Measurements from ENCODE around the gene ATP6V0B. TPM values are rescaled to one million over a fixed set of nuclear protein-coding genes. Genes with fewer than 3 reads are reported as not detected.

The ATP6V0B gene
- total RNA-seq, 2 donors from 2014 or later = 161 to 203 TPM

- Mint-ChIP-seq H3K9me3 (no peaks in the 10 kb centered on the region), H3K27me3 (no peaks in the 10 kb centered on the region), H3K4me1 (ENCODE audit: low read depth in 2 of 2) (peaks cover 29 to 41% of the 10 kb centered on the region in 2 donors), H3K36me3 (no peaks in the 10 kb centered on the region), H3K27ac (peak within 1 kb of the TSS; percentile 45 to 91), H3K4me3 (peak within 1 kb of the TSS; percentile 94)
- ATAC-seq (peak; percentile 93 to 96), DNase-seq (ENCODE audit: low spot score) (peak; percentile 92)
Observed at GRCh38 chr1:43969746-43970466, 4.9 kb upstream of the ATP6V0B start, which contains the start of gene DPH2. Gene DPH2, plus strand, starts transcription at chr1:43970010. Its CDS starts 166 bp downstream, at chr1:43970176.

GRCh38 chr1:43970502-43970901 lies 4.3 kb upstream of the ATP6V0B start:
- peak overlapping the region; percentile 45 to 91 for H3K27ac Mint-ChIP-seq
- H3K4me1 Mint-ChIP-seq (ENCODE audit: low read depth in 2 of 2) = peaks cover 29 to 41% of the 10 kb centered on the region in 2 donors
- no peaks in the 10 kb centered on the region for H3K27me3 Mint-ChIP-seq
- H3K4me3 Mint-ChIP-seq = peak overlapping the region; percentile 94
- DNase-seq (ENCODE audit: low spot score) (no peak), ATAC-seq (no peak)
- no peaks in the 10 kb centered on the region for H3K9me3 Mint-ChIP-seq
- no peaks in the 10 kb centered on the region for H3K36me3 Mint-ChIP-seq

GRCh38 chr1:43970911-43971310 lies 3.8 kb upstream of the ATP6V0B start:
- DNase-seq (ENCODE audit: low spot score) = no peak
- Mint-ChIP-seq H3K9me3 (no peaks in the 10 kb centered on the region), H3K36me3 (no peaks in the 10 kb centered on the region), H3K4me3 (peak overlapping the region; percentile 94), H3K4me1 (ENCODE audit: low read depth in 2 of 2) (peaks cover 31 to 45% of the 10 kb centered on the region in 2 donors), H3K27ac (peak overlapping the region in 1 of 2 donors; percentile 91), H3K27me3 (no peaks in the 10 kb centered on the region)
- ATAC-seq = no peak

GRCh38 chr1:43971336-43971980 lies 3.3 kb upstream of the ATP6V0B start:
- DNase-seq (ENCODE audit: low spot score) (no peak), ATAC-seq (no peak)
- no peak overlapping the region for H3K27ac Mint-ChIP-seq
- no peaks in the 10 kb centered on the region for H3K27me3 Mint-ChIP-seq
- H3K36me3 Mint-ChIP-seq = peaks cover 1% of the 10 kb centered on the region
- H3K4me1 Mint-ChIP-seq (ENCODE audit: low read depth in 2 of 2) = peaks cover 37 to 49% of the 10 kb centered on the region in 2 donors
- H3K9me3 Mint-ChIP-seq = no peaks in the 10 kb centered on the region
- peak overlapping the region; percentile 94 for H3K4me3 Mint-ChIP-seq

GRCh38 chr1:43973981-43974442 lies 748 bp upstream of the ATP6V0B start:
- peaks cover 18% of the 10 kb centered on the region for H3K36me3 Mint-ChIP-seq
- ATAC-seq = no peak
- H3K4me3 Mint-ChIP-seq = peak overlapping the region; percentile 89
- H3K9me3 Mint-ChIP-seq = no peaks in the 10 kb centered on the region
- peak overlapping the region; percentile 88 to 91 for H3K27ac Mint-ChIP-seq
- no peak for DNase-seq (ENCODE audit: low spot score)
- H3K4me1 Mint-ChIP-seq (ENCODE audit: low read depth in 2 of 2) = peaks cover 60 to 65% of the 10 kb centered on the region in 2 donors
- H3K27me3 Mint-ChIP-seq = no peaks in the 10 kb centered on the region

GRCh38 chr1:43975249-43975961 lies 645 bp downstream of the ATP6V0B start:
- no peak for ATAC-seq
- Mint-ChIP-seq H3K36me3 (peaks cover 19% of the 10 kb centered on the region), H3K4me1 (ENCODE audit: low read depth in 2 of 2) (peaks cover 49 to 57% of the 10 kb centered on the region in 2 donors), H3K27me3 (no peaks in the 10 kb centered on the region), H3K27ac (peak overlapping the region; percentile 30 to 91), H3K9me3 (no peaks in the 10 kb centered on the region), H3K4me3 (peak overlapping the region; percentile 89)
- no peak for DNase-seq (ENCODE audit: low spot score)

- H3K4me1 Mint-ChIP-seq (ENCODE audit: low read depth in 2 of 2) = peaks cover 54% of the 10 kb centered on the region in 2 donors
- peak overlapping the region; percentile 89 for H3K4me3 Mint-ChIP-seq
- peaks cover 24% of the 10 kb centered on the region for H3K36me3 Mint-ChIP-seq
- ATAC-seq (no peak), DNase-seq (ENCODE audit: low spot score) (no peak)
- H3K9me3 Mint-ChIP-seq = no peaks in the 10 kb centered on the region
- H3K27me3 Mint-ChIP-seq = no peaks in the 10 kb centered on the region
- H3K27ac Mint-ChIP-seq = peak overlapping the region; percentile 30 to 91
Observed at GRCh38 chr1:43976045-43976444, 1.3 kb downstream of the ATP6V0B start.

- peak overlapping the region; percentile 89 for H3K4me3 Mint-ChIP-seq
- no peak for ATAC-seq
- peaks cover 24% of the 10 kb centered on the region for H3K36me3 Mint-ChIP-seq
- no peaks in the 10 kb centered on the region for H3K9me3 Mint-ChIP-seq
- peak overlapping the region; percentile 0 to 14 for H3K27ac Mint-ChIP-seq
- DNase-seq (ENCODE audit: low spot score) = no peak
- no peaks in the 10 kb centered on the region for H3K27me3 Mint-ChIP-seq
- H3K4me1 Mint-ChIP-seq (ENCODE audit: low read depth in 2 of 2) = peaks cover 51 to 54% of the 10 kb centered on the region in 2 donors
Observed at GRCh38 chr1:43976890-43977289, 2.1 kb downstream of the ATP6V0B start.

- DNase-seq (ENCODE audit: low spot score) (no peak), ATAC-seq (no peak)
- H3K27ac Mint-ChIP-seq = peak overlapping the region in 1 of 2 donors; percentile 14
- H3K27me3 Mint-ChIP-seq = no peaks in the 10 kb centered on the region
- no peaks in the 10 kb centered on the region for H3K9me3 Mint-ChIP-seq
- peak overlapping the region; percentile 89 for H3K4me3 Mint-ChIP-seq
- H3K4me1 Mint-ChIP-seq (ENCODE audit: low read depth in 2 of 2) = peaks cover 52 to 54% of the 10 kb centered on the region in 2 donors
- H3K36me3 Mint-ChIP-seq = peaks cover 24% of the 10 kb centered on the region
Observed at GRCh38 chr1:43977376-43978263, 2.9 kb downstream of the ATP6V0B start.

- H3K4me3 Mint-ChIP-seq = peak overlapping the region; percentile 89
- no peaks in the 10 kb centered on the region for H3K9me3 Mint-ChIP-seq
- H3K4me1 Mint-ChIP-seq (ENCODE audit: low read depth in 2 of 2) = peaks cover 51 to 52% of the 10 kb centered on the region in 2 donors
- H3K27me3 Mint-ChIP-seq = no peaks in the 10 kb centered on the region
- DNase-seq (ENCODE audit: low spot score) (no peak), ATAC-seq (no peak)
- H3K27ac Mint-ChIP-seq = no peak overlapping the region
- H3K36me3 Mint-ChIP-seq = peaks cover 24% of the 10 kb centered on the region
Observed at GRCh38 chr1:43978264-43978550, 3.4 kb downstream of the ATP6V0B start.

- Mint-ChIP-seq H3K4me3 (peak within 1 kb of the TSS; percentile 93), H3K36me3 (peaks cover 24% of the 10 kb centered on the region), H3K27ac (peak within 1 kb of the TSS; percentile 33 to 59), H3K4me1 (ENCODE audit: low read depth in 2 of 2) (peaks cover 46 to 47% of the 10 kb centered on the region in 2 donors), H3K27me3 (no peaks in the 10 kb centered on the region), H3K9me3 (no peaks in the 10 kb centered on the region)
- DNase-seq (ENCODE audit: low spot score) = peak; percentile 71
- ATAC-seq = peak; percentile 39 to 50
Observed at GRCh38 chr1:43978551-43979260, 3.9 kb downstream of the ATP6V0B start, which contains the start of gene B4GALT2. Gene B4GALT2, plus strand, starts transcription at chr1:43979210. Its CDS starts 1,951 bp downstream, at chr1:43981161.

GRCh38 chr1:43979261-43979527 lies 4.4 kb downstream of the ATP6V0B start:
- no peak overlapping the region for H3K4me3 Mint-ChIP-seq
- H3K36me3 Mint-ChIP-seq = peaks cover 24% of the 10 kb centered on the region
- H3K27ac Mint-ChIP-seq = no peak overlapping the region
- DNase-seq (ENCODE audit: low spot score) (no peak), ATAC-seq (no peak)
- no peaks in the 10 kb centered on the region for H3K9me3 Mint-ChIP-seq
- H3K27me3 Mint-ChIP-seq = no peaks in the 10 kb centered on the region
- peaks cover 42% of the 10 kb centered on the region in 2 donors for H3K4me1 Mint-ChIP-seq (ENCODE audit: low read depth in 2 of 2)

Data from natural killer cell treated with Interleukin-12 subunit alpha and Interleukin-12 subunit beta and Interleukin-15 and Interleukin-18, amount 100 ng/mL, for 72 hours (primary cell).